K562 (cell line): Measurements from ENCODE around the gene FKRP. TPM values are rescaled to one million over a fixed set of nuclear protein-coding genes. Genes with fewer than 3 reads are reported as not detected.

ENCODE experiments used
- CEBPG ChIP-seq, 3 experiments: fragments of 200-800 bp in 1 of 3; sonication (Bioruptor generic) in 1 of 3; sonication (generic) in 1 of 3; formaldehyde crosslinking in 1 of 3; IDR thresholded peaks in 2 of 3; conservative IDR thresholded peaks in 1 of 3; 2 replicates each; pipeline versions ENCODE4 v1.6.1 to v1.8.0; 2016 to 2022; ENCODE audit warnings: missing compliant biosample characterization in 2 of 3, missing genetic modification characterization in 2 of 3, mild to moderate bottlenecking in 1 of 3, missing genetic modification reagents in 1 of 3
- E2F3 ChIP-seq: fragments of 250-450 bp; sonication (Bioruptor Pico); IDR thresholded peaks from 2 replicates; pipeline ENCODE4 v1.4.0; 2020; ENCODE audit warnings: mild to moderate bottlenecking
- E2F5 ChIP-seq: sonication (generic); formaldehyde crosslinking; IDR thresholded peaks from 2 replicates; pipeline ENCODE4 v1.8.0; 2022; ENCODE audit warnings: mild to moderate bottlenecking, missing genetic modification reagents
- ESRRA ChIP-seq: fragments of 450-650 bp; IDR thresholded peaks from 2 replicates; pipeline ENCODE4 v1.6.1; 2014; ENCODE audit warnings: low read depth, mild to moderate bottlenecking, moderate library complexity, borderline replicate concordance
- FOXK1 ChIP-seq: sonication (generic); formaldehyde crosslinking; IDR thresholded peaks from 2 replicates; pipeline ENCODE4 v1.8.0; 2022; ENCODE audit warnings: missing genetic modification reagents, mild to moderate bottlenecking, borderline replicate concordance
- HDAC1 ChIP-seq, 2 experiments: fragments of 450-650 bp; IDR thresholded peaks; 2 replicates each; pipeline ENCODE4 v1.6.1; 2016 to 2017; ENCODE audit warnings: inconsistent platforms in 1 of 2, mild to moderate bottlenecking in 1 of 2, moderate library complexity in 1 of 2
- MTA3 ChIP-seq: fragments of 450-650 bp; formaldehyde crosslinking; IDR thresholded peaks from 2 replicates; pipeline ENCODE4 v1.6.1; 2017; ENCODE audit warnings: mild to moderate bottlenecking, borderline replicate concordance
- NONO ChIP-seq, 2 experiments: fragments of 200-400 bp in 1 of 2; fragments of 450-650 bp in 1 of 2; formaldehyde crosslinking in 1 of 2; IDR thresholded peaks; 2 replicates each; pipeline ENCODE4 v1.6.1; 2017; ENCODE audit warnings: low read depth in 2 of 2, mild to moderate bottlenecking in 2 of 2, moderate library complexity in 2 of 2, low read length in 1 of 2
- POLR2A ChIP-seq: fragments of 450-650 bp; conservative IDR thresholded peaks from 2 replicates; pipeline ENCODE4 v1.6.1; 2016
- RBFOX2 ChIP-seq: fragments of 200-400 bp; formaldehyde crosslinking; IDR thresholded peaks from 2 replicates; pipeline ENCODE4 v1.6.1; 2017; ENCODE audit warnings: low read depth, mild to moderate bottlenecking, low read length, moderate library complexity
- SIN3A ChIP-seq, 2 experiments: fragments of 150-350 bp in 1 of 2; IDR thresholded peaks; 2 replicates each; pipeline ENCODE4 v1.6.1; 2011 to 2016; ENCODE audit warnings: borderline replicate concordance in 2 of 2, low read depth in 2 of 2, low read length in 2 of 2, mild to moderate bottlenecking in 2 of 2, moderate library complexity in 2 of 2; ENCODE audit not compliant: control insufficient read depth in 1 of 2
- SMAD4 ChIP-seq: fragments of 250-450 bp; sonication (Bioruptor Pico); conservative IDR thresholded peaks from 2 replicates; pipeline ENCODE4 v1.8.0; 2021; ENCODE audit warnings: inconsistent platforms, mild to moderate bottlenecking, moderate library complexity
- SREBF1 ChIP-seq: fragments of 150-350 bp; IDR thresholded peaks from 2 replicates; pipeline ENCODE4 v1.6.1; 2014; ENCODE audit warnings: antibody characterized with exemption, low read depth, low read length, borderline replicate concordance
- SRSF3 ChIP-seq: fragments of 200-400 bp; formaldehyde crosslinking; IDR thresholded peaks from 2 replicates; pipeline ENCODE4 v1.6.1; 2016; ENCODE audit warnings: mild to moderate bottlenecking, low read length, moderate library complexity; ENCODE audit not compliant: insufficient read depth
- STAT5A ChIP-seq: IDR thresholded peaks from 2 replicates; pipeline ENCODE4 v1.6.1; 2012; ENCODE audit warnings: low read length, inconsistent platforms, borderline replicate concordance
- STAT6 ChIP-seq: sonication (generic); formaldehyde crosslinking; IDR thresholded peaks from 2 replicates; pipeline ENCODE4 v1.8.1; 2023; ENCODE audit warnings: mild to moderate bottlenecking, missing genetic modification reagents
- TGIF2 ChIP-seq: sonication (generic); formaldehyde crosslinking; IDR thresholded peaks from 2 replicates; pipeline ENCODE4 v1.8.1; 2022; ENCODE audit warnings: mild to moderate bottlenecking, missing genetic modification reagents, moderate library complexity
- TRIM25 ChIP-seq: fragments of 450-650 bp; IDR thresholded peaks from 2 replicates; pipeline ENCODE4 v1.7.0; 2016; ENCODE audit warnings: borderline replicate concordance
- U2AF2 ChIP-seq: fragments of 200-400 bp; formaldehyde crosslinking; optimal IDR thresholded peaks from 2 replicates; pipeline ENCODE3; 2017; ENCODE audit warnings: low read depth, mild to moderate bottlenecking, low read length
- ZNF174 ChIP-seq: fragments of 250-450 bp; sonication (Bioruptor Pico); IDR thresholded peaks from 2 replicates; pipeline ENCODE4 v1.4.0; 2020; ENCODE audit warnings: mild to moderate bottlenecking
- ZNF354B ChIP-seq: fragments of 250-450 bp; sonication (Bioruptor Pico); IDR thresholded peaks from 2 replicates; pipeline ENCODE4 v1.4.0; 2020
- ZNF41 ChIP-seq: fragments of 250-450 bp; sonication (Bioruptor Pico); conservative IDR thresholded peaks from 2 replicates; pipeline ENCODE4 v1.4.0; 2020; ENCODE audit warnings: mild to moderate bottlenecking
- polyA plus RNA-seq, 8 experiments: library from polyadenylated mRNA; depleted of rRNA in 4 of 8; stranded (reverse) in 5 of 8; unstranded in 3 of 8; fragments of >200 nt; fragmentation: Nextera tagmentation in 2 of 8; fragmentation: Illumina TruSeq in 1 of 8; extraction: Ambion mirVana in 2 of 8; extraction: Trizol in 1 of 8; gene quantifications; 2 replicates each; pipeline versions ENCODE4 v1.2.1 to v1.2.3, GENCODE V29; 2011 to 2014; ENCODE audit warnings: inconsistent platforms in 1 of 8, missing spikeins in 1 of 8
- total RNA-seq, 7 experiments: library from RNA; depleted of rRNA in 6 of 7; stranded (reverse); fragments of >200 nt in 6 of 7; fragmentation: Illumina TruSeq in 2 of 7; extraction: Trizol in 2 of 7; gene quantifications; 2 replicates each; pipeline versions ENCODE4 v1.2.1 to v1.2.3, GENCODE V29; 2011 to 2021; ENCODE audit warnings: low replicate concordance in 1 of 7

FKRP gene
- total and polyA plus RNA-seq, 9 of the 15 experiments (the other 6 are each of a cell fraction or from before 2014, with no cell fraction given), result 0.68 to 16.1 (median 6.5) TPM

- TF ChIP-seq TRIM25, result no peak
- TF ChIP-seq E2F3 (CRISPR knock-in tag), result no peak
- no peak for TF ChIP-seq ZNF354B (CRISPR knock-in tag)
- TF ChIP-seq SRSF3, result no peak
- 0 out of 2 replicates have a peak, but pooled peaks have one; percentile 6 for TF ChIP-seq MTA3
- no peak for TF ChIP-seq ZNF174 (CRISPR knock-in tag)
- no peak; the same call in 1 of the 2 replicates for TF ChIP-seq TGIF2 (CRISPR knock-in tag)
- TF ChIP-seq SMAD4 (CRISPR knock-in tag), result no peak
- TF ChIP-seq CEBPG (CRISPR knock-in tag; IDR thresholded peaks at IDR 0.05), result no peak
- peak in 1 of 2 experiments; percentile 35; a peak in 1 of 4 replicates for TF ChIP-seq CEBPG (tag; conservative IDR thresholded peaks at IDR 0.05 in 1 of 2, IDR thresholded peaks at IDR 0.05 in 1 of 2)
- TF ChIP-seq STAT6 (CRISPR knock-in tag), result no peak
- peak; percentile 13; a peak in 1 of 4 replicates for TF ChIP-seq SIN3A (IDR thresholded peaks at IDR 0.05; ENCODE audit: borderline replicate concordance in 2 of 2, control insufficient read depth in 1 of 2, low read depth in 2 of 2, low read length in 2 of 2)
- TF ChIP-seq SREBF1, result no peak
- TF ChIP-seq U2AF2, result no peak
- TF ChIP-seq ZNF41 (CRISPR knock-in tag), result no peak
- no peak for TF ChIP-seq E2F5 (CRISPR knock-in tag)
- TF ChIP-seq ESRRA, result 0 out of 2 replicates have a peak, but pooled peaks have one; percentile 23
- no peak for TF ChIP-seq RBFOX2
- no peak; the same call in 1 of the 2 replicates for TF ChIP-seq FOXK1 (CRISPR knock-in tag)
- 0 out of 2 replicates have a peak, but pooled peaks have one; percentile 21 for TF ChIP-seq POLR2A
- TF ChIP-seq NONO (IDR thresholded peaks at IDR 0.05; ENCODE audit: low read depth in 2 of 2, low read length in 1 of 2), result no peak
- TF ChIP-seq HDAC1 (IDR thresholded peaks at IDR 0.05), result no peak
- no peak for TF ChIP-seq STAT5A
These were observed 39.5 kb downstream of the FKRP start (continued) for GRCh38 chr19:46785054-46785979.
